GM19351 (cell line): ENCODE results near the gene GUCA1A.

Source experiments
- ATAC-seq: cut with Tn5 transposase; IDR thresholded peaks from one replicate; pipeline ENCODE4 v1.9.1; 2021; ENCODE audit warnings: mild to moderate bottlenecking, moderate library complexity; ENCODE audit not compliant: unreplicated experiment

GUCA1A gene

GRCh38 chr6:42173101-42173500 lies at the start of gene GUCA1A:
GUCA1A (plus strand) TSS chr6:42173364; CDS start chr6:42173614, 250 bp downstream.
- ATAC-seq = no peak

- ATAC-seq = no peak
Observed at GRCh38 chr6:42123379-42124103, 49.6 kb upstream of the GUCA1A start.

- ATAC-seq = no peak
Observed at GRCh38 chr6:42124223-42124836, 48.8 kb upstream of the GUCA1A start.

GRCh38 chr6:42125231-42125630 lies 47.9 kb upstream of the GUCA1A start:
- ATAC-seq = no peak

GRCh38 chr6:42125663-42126062 lies 47.5 kb upstream of the GUCA1A start:
- no peak for ATAC-seq

- no peak for ATAC-seq
Observed at GRCh38 chr6:42128460-42129359, 44.5 kb upstream of the GUCA1A start.

GRCh38 chr6:42129360-42129676 lies 43.8 kb upstream of the GUCA1A start:
- no peak for ATAC-seq

GRCh38 chr6:42131531-42131930 lies 41.6 kb upstream of the GUCA1A start:
- no peak for ATAC-seq

GRCh38 chr6:42133926-42134325 lies 39.2 kb upstream of the GUCA1A start:
- ATAC-seq = no peak

- ATAC-seq = no peak
Observed at GRCh38 chr6:42135161-42135560, 38.0 kb upstream of the GUCA1A start.

GRCh38 chr6:42135722-42136121 lies 37.4 kb upstream of the GUCA1A start:
- no peak for ATAC-seq

- ATAC-seq = no peak
Observed at GRCh38 chr6:42136508-42137193, 36.5 kb upstream of the GUCA1A start.

- no peak for ATAC-seq
Observed at GRCh38 chr6:42137194-42137753, 35.9 kb upstream of the GUCA1A start.

GRCh38 chr6:42138190-42138589 lies 35.0 kb upstream of the GUCA1A start:
- no peak for ATAC-seq

GRCh38 chr6:42138630-42139619 lies 34.2 kb upstream of the GUCA1A start:
- ATAC-seq = no peak

GRCh38 chr6:42140032-42140431 lies 33.1 kb upstream of the GUCA1A start:
- no peak for ATAC-seq

GRCh38 chr6:42140756-42141602 lies 32.2 kb upstream of the GUCA1A start:
- no peak for ATAC-seq

GRCh38 chr6:42141603-42142117 lies 31.5 kb upstream of the GUCA1A start:
- no peak for ATAC-seq
